ENCODE data around the gene BCL10.

The BCL10 gene

DNA sequence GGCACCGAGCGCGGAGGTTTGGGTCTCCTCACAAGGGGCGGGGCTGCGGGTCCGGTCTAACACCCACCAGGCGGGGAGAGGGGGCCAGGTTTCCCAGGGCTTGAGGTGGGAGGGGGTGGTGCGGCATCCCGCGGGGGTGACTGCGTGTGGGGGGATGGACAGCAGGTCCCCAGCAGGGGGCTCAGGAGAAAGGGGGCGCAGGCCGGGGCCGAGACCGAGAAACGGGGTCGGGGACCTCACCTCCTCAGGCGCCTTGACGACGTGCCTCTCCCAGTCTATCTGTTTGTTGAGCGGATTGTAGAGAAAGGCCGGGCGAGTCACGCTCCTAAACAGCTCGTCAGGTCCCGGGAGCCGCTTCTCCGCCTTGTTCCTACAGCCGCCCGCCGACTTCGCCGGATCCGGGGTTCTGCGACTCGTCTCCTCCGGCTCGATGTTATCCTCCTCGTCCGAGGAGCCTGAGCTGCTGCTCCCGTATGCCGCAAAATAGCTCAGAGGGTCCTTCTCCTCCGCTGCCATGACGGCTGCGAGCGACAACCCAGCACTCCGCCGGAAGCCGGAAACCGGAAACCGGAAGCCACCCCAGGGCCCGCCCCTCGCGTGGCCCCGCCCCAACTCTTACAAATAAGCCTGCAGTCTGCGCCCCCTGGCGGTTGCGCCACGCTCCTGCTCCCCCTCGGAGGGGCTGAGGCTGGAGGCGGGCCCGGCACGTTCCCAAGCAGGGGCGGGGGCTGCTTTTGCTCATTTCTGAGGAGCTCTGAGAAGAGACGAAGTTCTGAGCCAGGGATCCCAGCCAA, 17.1 kb downstream of the BCL10 start, which contains the start of gene C1orf52 (continued):
- TF ChIP-seq, protein P1, sequence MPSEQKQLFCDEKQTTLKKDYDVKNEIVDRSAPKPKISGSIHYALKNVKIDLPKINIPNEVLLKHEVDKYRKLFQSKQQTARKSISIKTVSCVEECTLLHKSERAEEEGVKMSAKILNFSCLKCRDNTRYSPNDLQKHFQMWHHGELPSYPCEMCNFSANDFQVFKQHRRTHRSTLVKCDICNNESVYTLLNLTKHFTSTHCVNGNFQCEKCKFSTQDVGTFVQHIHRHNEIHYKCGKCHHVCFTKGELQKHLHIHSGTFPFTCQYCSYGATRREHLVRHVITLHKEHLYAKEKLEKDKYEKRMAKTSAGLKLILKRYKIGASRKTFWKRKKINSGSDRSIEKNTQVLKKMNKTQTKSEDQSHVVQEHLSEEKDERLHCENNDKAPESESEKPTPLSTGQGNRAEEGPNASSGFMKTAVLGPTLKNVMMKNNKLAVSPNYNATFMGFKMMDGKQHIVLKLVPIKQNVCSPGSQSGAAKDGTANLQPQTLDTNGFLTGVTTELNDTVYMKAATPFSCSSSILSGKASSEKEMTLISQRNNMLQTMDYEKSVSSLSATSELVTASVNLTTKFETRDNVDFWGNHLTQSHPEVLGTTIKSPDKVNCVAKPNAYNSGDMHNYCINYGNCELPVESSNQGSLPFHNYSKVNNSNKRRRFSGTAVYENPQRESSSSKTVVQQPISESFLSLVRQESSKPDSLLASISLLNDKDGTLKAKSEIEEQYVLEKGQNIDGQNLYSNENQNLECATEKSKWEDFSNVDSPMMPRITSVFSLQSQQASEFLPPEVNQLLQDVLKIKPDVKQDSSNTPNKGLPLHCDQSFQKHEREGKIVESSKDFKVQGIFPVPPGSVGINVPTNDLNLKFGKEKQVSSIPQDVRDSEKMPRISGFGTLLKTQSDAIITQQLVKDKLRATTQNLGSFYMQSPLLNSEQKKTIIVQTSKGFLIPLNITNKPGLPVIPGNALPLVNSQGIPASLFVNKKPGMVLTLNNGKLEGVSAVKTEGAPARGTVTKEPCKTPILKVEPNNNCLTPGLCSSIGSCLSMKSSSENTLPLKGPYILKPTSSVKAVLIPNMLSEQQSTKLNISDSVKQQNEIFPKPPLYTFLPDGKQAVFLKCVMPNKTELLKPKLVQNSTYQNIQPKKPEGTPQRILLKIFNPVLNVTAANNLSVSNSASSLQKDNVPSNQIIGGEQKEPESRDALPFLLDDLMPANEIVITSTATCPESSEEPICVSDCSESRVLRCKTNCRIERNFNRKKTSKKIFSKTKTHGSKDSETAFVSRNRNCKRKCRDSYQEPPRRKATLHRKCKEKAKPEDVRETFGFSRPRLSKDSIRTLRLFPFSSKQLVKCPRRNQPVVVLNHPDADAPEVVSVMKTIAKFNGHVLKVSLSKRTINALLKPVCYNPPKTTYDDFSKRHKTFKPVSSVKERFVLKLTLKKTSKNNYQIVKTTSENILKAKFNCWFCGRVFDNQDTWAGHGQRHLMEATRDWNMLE (tag by site-specific recombination; conservative IDR thresholded peaks at IDR 0.05; ENCODE audit: low read depth) = peak; percentile 71; the same call in 1 of the 2 replicates
- TF ChIP-seq OSR2 (tag by site-specific recombination; IDR thresholded peaks at IDR 0.05) (no peak), ZNF626 (tag by site-specific recombination; IDR thresholded peaks at IDR 0.05) (no peak), ZNF555 (tag by site-specific recombination; conservative IDR thresholded peaks at IDR 0.05) (no peak), ZNF544 (tag by site-specific recombination; IDR thresholded peaks at IDR 0.05) (no peak), ZNF558 (tag by site-specific recombination; IDR thresholded peaks at IDR 0.05) (0 out of 2 replicates have a peak, but pooled peaks have one; percentile 26), ZNF391 (tag by site-specific recombination; IDR thresholded peaks at IDR 0.05; ENCODE audit: borderline replicate concordance, low read depth) (no peak), YY1 (tag by site-specific recombination; IDR thresholded peaks at IDR 0.05) (0 out of 2 replicates have a peak, but pooled peaks have one; percentile 49), ZBTB8A (tag by site-specific recombination; IDR thresholded peaks at IDR 0.05) (no peak), SETDB1 (IDR thresholded peaks at IDR 0.05; ENCODE audit: insufficient read length, low read length) (no peak), ZNF292 (tag by site-specific recombination; IDR thresholded peaks at IDR 0.05; ENCODE audit: borderline replicate concordance, low read depth) (no peak), ZFP69B (tag by site-specific recombination; IDR thresholded peaks at IDR 0.05) (peak; percentile 84), ZBTB20 (tag by site-specific recombination; IDR thresholded peaks at IDR 0.05) (peak; percentile 57; the same call in 1 of the 2 replicates), ZNF571 (tag by site-specific recombination; IDR thresholded peaks at IDR 0.05) (no peak), ZNF2 (tag by site-specific recombination; IDR thresholded peaks at IDR 0.05) (peak; percentile 54; the same call in 1 of the 2 replicates)
- TF ChIP-seq, protein P2, sequence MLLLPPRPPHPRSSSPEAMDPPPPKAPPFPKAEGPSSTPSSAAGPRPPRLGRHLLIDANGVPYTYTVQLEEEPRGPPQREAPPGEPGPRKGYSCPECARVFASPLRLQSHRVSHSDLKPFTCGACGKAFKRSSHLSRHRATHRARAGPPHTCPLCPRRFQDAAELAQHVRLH (tag by site-specific recombination; IDR thresholded peaks at IDR 0.05) = peak; percentile 81
- TF ChIP-seq, protein P3, sequence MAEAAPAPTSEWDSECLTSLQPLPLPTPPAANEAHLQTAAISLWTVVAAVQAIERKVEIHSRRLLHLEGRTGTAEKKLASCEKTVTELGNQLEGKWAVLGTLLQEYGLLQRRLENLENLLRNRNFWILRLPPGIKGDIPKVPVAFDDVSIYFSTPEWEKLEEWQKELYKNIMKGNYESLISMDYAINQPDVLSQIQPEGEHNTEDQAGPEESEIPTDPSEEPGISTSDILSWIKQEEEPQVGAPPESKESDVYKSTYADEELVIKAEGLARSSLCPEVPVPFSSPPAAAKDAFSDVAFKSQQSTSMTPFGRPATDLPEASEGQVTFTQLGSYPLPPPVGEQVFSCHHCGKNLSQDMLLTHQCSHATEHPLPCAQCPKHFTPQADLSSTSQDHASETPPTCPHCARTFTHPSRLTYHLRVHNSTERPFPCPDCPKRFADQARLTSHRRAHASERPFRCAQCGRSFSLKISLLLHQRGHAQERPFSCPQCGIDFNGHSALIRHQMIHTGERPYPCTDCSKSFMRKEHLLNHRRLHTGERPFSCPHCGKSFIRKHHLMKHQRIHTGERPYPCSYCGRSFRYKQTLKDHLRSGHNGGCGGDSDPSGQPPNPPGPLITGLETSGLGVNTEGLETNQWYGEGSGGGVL (tag by site-specific recombination; IDR thresholded peaks at IDR 0.05) = no peak
- TF ChIP-seq, protein P4, sequence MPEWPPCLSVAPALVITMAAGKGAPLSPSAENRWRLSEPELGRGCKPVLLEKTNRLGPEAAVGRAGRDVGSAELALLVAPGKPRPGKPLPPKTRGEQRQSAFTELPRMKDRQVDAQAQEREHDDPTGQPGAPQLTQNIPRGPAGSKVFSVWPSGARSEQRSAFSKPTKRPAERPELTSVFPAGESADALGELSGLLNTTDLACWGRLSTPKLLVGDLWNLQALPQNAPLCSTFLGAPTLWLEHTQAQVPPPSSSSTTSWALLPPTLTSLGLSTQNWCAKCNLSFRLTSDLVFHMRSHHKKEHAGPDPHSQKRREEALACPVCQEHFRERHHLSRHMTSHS (tag by site-specific recombination; IDR thresholded peaks at IDR 0.05) = no peak
- TF ChIP-seq, protein P5, sequence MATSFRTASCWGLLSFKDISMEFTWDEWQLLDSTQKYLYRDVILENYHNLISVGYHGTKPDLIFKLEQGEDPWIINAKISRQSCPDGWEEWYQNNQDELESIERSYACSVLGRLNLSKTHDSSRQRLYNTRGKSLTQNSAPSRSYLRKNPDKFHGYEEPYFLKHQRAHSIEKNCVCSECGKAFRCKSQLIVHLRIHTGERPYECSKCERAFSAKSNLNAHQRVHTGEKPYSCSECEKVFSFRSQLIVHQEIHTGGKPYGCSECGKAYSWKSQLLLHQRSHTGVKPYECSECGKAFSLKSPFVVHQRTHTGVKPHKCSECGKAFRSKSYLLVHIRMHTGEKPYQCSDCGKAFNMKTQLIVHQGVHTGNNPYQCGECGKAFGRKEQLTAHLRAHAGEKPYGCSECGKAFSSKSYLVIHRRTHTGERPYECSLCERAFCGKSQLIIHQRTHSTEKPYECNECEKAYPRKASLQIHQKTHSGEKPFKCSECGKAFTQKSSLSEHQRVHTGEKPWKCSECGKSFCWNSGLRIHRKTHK (tag by site-specific recombination; IDR thresholded peaks at IDR 0.05) = no peak
- TF ChIP-seq, protein P6, sequence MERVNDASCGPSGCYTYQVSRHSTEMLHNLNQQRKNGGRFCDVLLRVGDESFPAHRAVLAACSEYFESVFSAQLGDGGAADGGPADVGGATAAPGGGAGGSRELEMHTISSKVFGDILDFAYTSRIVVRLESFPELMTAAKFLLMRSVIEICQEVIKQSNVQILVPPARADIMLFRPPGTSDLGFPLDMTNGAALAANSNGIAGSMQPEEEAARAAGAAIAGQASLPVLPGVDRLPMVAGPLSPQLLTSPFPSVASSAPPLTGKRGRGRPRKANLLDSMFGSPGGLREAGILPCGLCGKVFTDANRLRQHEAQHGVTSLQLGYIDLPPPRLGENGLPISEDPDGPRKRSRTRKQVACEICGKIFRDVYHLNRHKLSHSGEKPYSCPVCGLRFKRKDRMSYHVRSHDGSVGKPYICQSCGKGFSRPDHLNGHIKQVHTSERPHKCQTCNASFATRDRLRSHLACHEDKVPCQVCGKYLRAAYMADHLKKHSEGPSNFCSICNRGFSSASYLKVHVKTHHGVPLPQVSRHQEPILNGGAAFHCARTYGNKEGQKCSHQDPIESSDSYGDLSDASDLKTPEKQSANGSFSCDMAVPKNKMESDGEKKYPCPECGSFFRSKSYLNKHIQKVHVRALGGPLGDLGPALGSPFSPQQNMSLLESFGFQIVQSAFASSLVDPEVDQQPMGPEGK (tag by site-specific recombination; IDR thresholded peaks at IDR 0.05) = peak; percentile 92
- TF ChIP-seq, protein P7, sequence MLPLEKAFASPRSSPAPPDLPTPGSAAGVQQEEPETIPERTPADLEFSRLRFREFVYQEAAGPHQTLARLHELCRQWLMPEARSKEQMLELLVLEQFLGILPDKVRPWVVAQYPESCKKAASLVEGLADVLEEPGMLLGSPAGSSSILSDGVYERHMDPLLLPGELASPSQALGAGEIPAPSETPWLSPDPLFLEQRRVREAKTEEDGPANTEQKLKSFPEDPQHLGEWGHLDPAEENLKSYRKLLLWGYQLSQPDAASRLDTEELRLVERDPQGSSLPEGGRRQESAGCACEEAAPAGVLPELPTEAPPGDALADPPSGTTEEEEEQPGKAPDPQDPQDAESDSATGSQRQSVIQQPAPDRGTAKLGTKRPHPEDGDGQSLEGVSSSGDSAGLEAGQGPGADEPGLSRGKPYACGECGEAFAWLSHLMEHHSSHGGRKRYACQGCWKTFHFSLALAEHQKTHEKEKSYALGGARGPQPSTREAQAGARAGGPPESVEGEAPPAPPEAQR (tag by site-specific recombination; IDR thresholded peaks at IDR 0.05) = no peak
- TF ChIP-seq, protein P8, sequence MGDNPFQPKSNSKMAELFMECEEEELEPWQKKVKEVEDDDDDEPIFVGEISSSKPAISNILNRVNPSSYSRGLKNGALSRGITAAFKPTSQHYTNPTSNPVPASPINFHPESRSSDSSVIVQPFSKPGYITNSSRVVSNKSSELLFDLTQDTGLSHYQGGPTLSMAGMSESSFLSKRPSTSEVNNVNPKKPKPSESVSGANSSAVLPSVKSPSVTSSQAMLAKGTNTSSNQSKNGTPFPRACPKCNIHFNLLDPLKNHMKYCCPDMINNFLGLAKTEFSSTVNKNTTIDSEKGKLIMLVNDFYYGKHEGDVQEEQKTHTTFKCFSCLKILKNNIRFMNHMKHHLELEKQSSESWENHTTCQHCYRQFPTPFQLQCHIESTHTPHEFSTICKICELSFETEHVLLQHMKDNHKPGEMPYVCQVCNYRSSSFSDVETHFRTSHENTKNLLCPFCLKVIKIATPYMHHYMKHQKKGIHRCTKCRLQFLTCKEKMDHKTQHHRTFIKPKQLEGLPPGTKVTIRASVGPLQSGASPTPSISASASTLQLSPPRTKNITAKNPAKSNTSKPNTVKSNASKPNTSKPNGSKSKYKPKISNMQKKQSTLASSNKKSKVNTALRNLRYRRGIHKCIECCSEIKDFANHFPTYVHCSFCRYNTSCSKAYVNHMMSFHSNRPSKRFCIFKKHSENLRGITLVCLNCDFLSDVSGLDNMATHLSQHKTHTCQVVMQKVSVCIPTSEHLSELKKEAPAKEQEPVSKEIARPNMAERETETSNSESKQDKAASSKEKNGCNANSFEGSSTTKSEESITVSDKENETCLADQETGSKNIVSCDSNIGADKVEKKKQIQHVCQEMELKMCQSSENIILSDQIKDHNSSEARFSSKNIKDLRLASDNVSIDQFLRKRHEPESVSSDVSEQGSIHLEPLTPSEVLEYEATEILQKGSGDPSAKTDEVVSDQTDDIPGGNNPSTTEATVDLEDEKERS (tag by site-specific recombination; IDR thresholded peaks at IDR 0.05) = no peak
